ENCODE data around the gene IGSF6. TPM values are rescaled to one million over a fixed set of nuclear protein-coding genes. Genes with fewer than 3 reads are reported as not detected.

IGSF6 gene
- total and polyA plus RNA-seq, 2 of the 8 experiments (the other 6 are each of a cell fraction or from before 2014, with no cell fraction given) = not detected

DNA sequence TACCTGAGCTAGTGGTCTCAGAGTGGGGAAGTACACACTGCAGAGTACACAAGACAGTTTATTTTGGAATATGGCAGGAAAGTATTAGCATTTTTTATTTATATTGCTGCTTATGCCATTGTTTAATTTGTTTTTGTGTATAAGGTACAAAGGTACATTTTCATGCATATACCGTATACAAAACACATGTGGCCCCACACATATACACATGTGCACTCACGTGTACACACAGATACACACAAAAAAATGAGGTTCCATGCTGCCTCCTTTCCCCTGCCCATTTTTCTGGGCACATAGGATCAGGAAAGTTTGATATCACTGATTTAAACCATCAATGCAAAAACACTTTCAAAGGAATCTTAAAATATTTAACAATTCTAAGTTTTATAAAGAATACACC lies 12.9 kb downstream of the IGSF6 start (continued):
- TF ChIP-seq ATF3 (IDR thresholded peaks at IDR 0.05; ENCODE audit: insufficient read depth, low read depth, low read length) (no peak), CTBP2 (IDR thresholded peaks at IDR 0.05; ENCODE audit: borderline replicate concordance, insufficient read depth, insufficient read length, low read length) (no peak), CBX8 (IDR thresholded peaks at IDR 0.05; ENCODE audit: borderline replicate concordance, low read depth, low read length) (no peak), CREB1 (IDR thresholded peaks at IDR 0.05) (no peak)
